GM21381 (cell line): ENCODE data around the gene XPO5.

Experiments used
- ATAC-seq: cut with Tn5 transposase; IDR thresholded peaks from one replicate; pipeline ENCODE4 v1.9.1; 2021; ENCODE audit warnings: mild to moderate bottlenecking, moderate library complexity; ENCODE audit not compliant: unreplicated experiment

Gene XPO5

DNA sequence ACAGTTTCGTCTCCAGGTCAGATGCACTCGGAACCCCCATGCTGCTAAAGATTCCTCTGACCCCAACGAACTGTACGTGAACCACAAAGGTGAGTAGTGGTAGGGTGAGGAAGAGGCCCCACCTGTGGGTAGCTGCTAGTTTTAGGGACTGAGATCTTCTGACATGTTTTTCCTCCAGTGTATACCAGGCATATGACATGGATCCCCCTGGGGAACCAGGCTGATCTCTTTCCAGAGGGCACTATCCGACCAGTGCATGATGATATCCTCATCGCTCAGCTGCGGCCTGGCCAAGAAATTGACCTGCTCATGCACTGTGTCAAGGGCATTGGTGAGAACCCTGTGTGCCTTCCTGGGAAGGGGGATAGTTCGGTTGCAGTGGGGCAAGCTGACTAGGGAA lies 55.7 kb downstream of the XPO5 start:
- ATAC-seq, result no peak

DNA sequence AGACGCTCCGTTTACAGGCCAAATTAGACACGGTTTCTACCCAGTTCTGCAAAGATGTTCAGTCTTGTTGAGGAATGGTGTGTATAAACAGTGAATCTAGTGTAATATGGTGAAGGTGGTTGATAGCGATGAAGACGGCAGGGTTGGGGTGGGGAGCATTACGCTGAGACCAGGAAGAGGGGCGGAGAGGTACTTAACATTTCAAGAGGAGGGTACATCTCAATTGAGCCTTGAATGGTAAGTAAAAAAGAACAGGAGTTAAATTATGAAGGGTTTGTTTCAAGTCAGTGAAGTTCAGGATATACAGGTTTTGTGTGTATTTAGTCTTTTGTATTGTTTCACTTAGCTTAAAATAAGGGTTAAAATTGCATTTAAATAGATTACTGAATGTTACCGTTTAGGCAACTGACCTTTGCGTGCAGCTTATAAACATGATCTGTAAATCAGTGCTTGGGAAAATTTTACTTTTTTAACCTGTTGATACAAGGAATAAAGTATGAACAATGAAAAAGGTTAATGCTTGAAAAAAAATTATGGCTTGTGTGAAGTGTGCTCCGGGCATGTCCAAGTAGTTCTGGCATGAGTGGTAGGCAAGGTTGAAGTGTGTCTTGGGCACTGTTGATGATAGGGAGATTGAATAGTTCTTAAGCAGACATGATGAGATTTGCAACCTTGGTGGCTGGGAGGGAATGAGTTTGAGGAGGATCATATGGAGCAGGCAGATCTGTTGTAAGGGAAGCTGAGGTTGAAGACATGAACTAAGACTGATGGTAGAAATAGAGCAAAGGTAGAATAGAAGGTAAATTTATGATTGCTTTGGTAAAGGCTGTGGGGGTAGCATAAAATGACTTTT lies 58.1 kb downstream of the XPO5 start:
- ATAC-seq, result no peak

DNA sequence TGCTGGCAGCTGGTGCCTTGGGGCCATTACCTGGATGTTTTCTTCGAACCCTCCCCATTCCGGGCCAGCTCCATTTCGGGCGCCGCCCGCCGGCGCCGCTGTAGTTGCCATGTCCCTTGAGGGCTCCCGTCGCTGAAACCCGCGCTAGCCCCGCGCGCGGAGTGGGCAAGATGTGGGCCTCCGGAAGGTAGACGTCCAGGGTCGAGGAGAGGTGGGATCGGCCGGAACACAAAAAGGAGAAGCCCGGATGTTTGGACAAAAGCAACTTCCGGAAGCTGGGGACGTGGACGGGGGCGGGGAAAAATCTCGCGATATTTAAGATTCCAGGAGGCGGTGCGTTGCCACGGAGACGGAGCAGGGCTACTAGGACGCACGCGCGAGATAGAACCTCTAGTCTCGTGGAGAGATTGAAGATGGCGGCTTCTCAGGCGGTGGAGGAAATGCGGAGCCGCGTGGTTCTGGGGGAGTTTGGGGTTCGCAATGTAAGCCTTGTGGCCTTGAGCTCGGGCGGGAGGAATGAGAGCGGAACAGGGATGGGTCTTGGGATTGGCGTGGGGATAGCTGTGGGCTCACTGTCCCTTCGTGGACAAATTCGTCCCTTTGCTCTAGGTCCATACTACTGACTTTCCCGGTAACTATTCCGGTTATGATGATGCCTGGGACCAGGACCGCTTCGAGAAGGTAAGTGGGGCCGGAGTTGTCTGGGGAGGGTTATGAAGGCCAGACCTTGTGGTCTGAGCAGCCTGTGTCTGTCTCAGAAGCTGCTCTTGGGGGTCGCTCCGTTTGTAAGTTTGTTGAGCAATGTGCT lies 58.9 kb downstream of the XPO5 start, which contains the start of the genes POLR1C and YIPF3:
Gene POLR1C, plus strand, starts transcription at position 393 of the 808 bp plus-strand sequence. Its CDS starts 21 bp downstream, at position 414.
Gene YIPF3, minus strand, starts transcription at position 230 of the 808 bp plus-strand sequence. Its CDS starts 119 bp downstream, at position 111.
- ATAC-seq, result peak; percentile 86

DNA sequence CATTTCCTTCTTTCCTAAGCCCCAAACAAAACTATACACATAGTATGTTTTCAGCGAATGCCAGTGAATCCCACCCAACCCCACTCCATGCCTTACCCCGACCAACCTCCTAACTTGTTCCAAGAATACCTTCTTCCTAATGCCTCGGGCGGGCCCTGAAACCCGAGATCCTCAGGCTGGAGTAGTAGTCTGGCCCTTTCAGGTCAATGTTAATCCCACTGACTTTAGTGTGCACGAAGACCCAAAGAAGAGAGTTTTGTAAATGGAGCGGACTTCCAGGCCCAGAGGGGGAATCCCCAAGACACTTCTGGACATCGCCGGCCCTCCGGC lies 59.5 kb downstream of the XPO5 start:
- no peak for ATAC-seq

DNA sequence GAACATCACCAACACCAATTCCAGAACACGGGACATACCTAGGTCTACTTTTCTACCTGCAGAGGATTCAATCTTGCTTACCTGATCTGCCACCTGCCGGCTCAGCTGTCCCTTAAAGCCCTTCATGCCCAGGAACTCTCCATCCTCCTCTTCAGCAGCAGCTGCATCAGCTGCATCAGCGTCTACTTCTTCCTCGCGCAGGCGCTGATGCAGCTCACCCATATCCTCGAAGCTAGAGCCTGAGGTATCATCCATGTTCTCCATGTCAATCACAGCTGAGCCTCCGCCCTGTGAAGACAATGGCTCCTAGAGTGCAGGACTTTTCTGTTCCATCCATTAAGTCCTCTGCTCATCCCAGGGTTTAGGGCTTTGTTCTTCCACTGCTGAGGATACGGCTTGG lies 60.0 kb downstream of the XPO5 start:
- ATAC-seq, result no peak

DNA sequence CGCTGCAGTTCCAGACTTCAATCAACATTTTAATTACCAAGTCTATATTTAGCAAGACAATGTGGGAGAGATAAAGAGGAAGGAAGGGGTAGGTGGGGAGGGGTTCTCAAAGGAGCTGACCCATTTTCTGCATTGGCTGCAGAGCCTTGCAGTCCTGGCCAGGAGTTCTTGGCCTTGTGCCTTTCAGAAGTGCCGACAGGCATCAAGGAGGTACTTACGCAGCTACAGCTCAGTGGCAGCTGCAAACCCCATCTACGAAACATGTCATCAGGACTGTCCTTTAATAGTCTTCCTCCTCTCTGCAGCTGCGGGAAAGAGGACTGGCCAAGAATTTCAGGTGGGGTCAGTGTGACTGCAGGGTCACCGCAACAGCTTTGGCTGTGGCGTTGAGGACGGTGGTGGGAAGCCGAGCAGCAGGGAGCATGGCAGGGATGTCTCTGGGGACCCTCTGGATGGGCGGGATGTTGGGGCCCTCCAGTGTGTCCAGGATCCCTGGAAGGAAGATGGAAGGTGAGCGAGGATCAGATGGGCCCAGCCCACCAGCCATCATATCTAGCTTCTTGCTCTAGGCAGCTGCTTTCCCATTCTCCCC lies 63.9 kb downstream of the XPO5 start:
- ATAC-seq, result no peak

DNA sequence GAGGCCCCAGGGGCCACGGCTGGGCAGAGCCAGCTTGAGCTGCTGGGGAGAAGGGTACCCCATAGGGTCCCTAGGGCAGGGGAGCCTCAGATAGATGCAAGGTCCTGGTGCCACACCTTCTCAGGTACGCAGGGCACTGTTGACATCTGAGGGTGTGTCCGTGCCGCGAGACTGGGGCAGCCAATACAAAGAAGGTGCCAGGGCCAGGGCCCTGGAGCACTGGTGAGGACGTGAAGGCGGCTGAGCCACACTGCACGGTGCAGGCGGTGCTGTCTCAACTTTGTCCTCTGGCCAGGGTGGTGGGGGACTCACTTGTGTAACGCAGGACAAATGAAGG lies 65.0 kb downstream of the XPO5 start:
- no peak for ATAC-seq

DNA sequence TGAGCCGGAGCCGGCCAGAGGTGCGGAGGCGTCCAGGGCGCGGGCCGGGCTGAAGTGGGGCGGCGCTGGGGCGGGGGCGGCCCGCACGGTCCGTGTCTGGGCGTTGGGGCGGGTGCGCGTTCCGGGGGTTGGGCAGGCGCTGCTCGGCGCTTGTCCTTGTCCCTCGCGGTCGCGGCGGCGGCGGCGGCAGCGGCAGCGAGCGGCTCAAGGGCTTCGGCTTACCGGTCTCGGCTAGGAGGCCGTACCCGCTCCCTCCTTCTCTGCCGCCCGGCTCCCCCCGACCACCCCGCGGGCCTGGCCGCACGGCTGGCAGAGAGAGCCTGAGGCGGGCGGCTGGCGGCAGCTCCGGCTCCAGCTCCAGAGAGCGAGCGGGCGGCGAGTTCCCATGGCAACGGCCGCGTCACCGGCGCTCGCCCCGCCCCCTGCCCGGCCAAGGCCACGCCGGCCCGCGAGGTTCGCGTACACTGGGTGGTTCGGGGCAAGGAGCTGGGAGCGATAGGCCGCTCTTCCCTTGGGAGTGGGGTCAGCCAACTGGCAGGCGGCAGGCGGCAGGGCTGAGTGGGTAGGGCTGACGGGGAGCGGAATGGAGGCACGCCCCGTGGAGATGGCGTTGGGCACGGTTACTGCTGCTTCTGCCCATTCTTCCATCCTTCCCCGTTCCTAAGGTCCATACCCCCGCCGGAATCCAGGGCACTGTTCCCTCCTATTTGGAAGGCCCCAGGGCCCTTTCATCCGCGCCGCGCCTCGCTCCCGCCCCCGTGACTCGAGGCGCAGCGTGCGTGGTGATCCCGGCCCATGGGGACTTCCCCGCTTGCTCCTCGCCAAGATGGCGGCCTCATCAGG lies 65.6 kb downstream of the XPO5 start, which contains the start of gene LRRC73:
Gene LRRC73, minus strand, starts transcription at position 363 of the 843 bp plus-strand sequence. CDS start 561 bp downstream, outside the sequence.
- peak; percentile 51 for ATAC-seq

DNA sequence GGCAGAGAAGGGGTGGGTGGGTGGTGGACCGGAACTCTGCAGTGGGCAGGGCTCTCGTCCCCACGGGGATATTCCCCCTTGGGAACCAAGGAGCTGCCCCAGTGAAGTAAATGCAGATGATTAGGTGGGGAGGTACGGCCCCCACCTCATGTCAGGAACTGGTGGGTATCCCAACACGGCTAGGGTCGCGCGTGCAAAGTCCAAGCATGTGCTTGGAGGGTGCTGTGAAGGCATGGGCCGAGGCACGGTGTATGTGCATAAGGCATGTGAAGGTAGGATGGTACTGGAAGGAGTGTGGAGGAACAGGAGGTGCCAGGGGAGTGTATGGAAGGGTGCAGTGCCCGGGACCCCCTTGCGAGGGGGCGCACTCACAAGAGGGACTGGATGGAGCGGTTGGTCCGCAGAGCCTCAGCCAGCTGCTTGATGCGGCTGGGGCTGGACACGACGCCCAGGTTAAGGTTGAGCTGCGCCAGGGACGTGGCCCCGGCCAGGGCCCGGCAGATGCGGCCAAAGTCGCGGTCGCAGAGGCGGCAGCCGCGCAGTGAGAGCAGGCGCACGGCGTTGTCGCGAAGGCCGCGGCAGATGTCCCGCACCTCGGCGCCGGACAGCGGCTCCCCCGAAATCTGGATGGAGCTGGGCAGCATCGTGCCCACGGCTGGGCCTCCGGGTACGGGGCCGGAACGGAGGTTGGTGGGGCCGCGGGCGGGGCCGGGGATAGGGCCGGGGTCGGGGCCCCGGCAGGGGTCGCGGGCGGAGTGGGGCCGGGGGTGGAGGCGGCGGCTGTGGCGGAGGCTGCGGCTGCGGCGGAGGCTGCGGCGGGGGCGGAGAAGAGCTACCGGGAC lies 66.5 kb downstream of the XPO5 start:
- ATAC-seq, result no peak

DNA sequence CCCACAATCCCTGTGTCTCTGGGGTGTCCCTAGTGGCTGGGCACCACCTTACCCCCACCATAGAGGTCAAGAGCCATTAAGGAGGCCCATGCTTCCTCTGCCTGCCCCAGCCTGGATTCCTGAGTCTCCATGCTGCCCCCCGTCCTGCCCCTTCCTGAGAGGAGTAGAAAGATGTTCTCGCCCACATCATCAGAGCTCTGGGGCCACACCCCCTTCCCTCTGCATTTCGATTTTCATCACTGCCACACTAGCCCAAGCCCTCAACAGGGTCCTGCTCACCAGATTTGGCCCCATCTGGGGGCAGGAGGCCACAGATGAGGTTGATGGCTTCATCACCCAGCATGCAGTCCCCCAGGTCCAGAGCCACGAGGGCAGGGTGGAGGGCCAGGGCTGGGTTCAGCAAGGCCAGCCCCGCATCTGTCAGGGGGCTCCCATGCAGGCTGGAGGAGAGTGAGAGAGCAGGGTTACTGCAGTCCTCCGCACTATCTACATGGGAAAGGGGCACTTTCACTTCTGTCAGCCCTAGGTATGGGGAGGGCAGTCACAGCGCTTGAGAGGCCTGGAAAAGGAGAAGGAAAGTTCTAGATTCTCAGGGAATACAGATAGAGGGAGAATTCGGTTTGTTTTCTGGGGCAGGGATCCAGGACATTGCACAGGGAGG lies 67.2 kb downstream of the XPO5 start:
- no peak for ATAC-seq

DNA sequence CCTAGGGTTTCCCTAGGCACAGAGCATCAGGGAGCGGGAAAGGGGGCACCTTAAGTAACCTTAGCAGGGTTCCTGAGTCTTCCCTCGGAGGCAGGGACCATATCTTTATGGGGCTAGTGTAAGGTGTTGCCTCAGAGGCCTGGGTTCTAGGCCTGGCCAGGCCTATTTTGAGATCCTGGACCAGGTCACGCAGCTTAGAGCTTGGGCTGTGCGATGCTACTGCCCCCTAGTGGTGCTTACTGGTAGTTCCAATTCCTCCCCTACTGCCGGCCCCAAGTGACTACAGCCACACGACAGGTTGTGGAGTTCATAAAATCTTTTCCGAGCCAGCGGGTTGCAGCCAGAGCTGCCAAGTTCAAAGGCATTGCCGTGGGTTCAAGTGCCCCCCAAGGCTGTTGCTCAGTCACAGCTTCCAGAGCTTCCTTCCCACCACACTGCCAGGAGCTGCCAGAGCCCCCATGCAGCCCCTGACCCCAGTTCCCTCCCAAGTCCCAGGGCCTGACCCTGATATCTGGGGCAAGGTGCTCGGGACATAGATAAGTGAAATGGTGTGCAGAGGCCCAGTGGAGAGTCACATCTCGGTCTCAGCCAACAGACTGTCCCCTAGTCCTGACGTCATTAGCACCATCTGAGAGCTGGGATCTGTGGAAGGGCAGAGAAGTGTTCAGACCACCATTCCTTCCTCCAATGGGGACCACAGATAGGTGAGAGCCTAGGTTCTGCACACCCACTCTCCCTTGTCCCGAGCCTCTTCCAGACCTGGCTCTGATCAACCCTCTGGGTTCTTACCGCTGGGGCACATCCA lies 69.0 kb downstream of the XPO5 start:
- ATAC-seq, result peak; percentile 48

DNA sequence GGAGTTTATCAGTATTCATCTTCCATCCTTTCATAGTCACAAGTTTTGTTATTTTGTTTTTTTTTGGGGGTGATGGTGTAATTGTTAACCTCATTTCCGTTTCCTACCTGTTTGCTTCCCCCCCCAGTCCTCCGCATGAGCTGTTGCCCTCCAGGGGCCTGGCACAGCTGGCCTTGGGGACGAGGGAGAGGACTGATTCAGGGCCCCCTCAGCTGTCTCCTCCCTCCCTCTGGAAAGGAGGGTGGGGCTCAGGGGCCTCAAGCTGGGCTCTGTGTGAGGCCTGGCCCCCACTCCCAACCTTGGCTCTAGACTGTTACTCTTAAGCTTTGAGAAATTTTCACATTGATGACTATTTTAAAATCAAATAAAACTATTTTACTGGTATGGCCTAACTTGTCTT lies 69.7 kb downstream of the XPO5 start:
- ATAC-seq, result no peak

DNA sequence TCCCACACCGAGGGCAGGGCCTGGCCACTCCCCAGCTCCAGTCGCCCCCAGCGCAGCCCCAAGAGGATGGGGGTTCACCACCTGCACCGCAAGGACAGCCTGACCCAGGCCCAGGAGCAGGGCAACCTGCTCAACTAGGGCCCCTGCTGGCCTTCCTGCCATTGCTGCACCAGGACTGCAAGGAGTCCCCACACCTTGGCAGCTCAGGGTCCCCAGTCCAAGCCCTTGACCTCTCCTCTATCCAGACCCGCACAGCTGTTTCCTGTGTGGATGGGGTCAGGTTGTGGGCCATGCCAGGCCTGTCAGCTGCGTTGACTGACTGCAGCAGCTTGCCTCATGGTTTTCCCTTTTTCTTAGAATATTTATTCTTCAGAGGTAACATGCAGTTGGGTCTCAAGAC lies 70.1 kb downstream of the XPO5 start:
- no peak for ATAC-seq

DNA sequence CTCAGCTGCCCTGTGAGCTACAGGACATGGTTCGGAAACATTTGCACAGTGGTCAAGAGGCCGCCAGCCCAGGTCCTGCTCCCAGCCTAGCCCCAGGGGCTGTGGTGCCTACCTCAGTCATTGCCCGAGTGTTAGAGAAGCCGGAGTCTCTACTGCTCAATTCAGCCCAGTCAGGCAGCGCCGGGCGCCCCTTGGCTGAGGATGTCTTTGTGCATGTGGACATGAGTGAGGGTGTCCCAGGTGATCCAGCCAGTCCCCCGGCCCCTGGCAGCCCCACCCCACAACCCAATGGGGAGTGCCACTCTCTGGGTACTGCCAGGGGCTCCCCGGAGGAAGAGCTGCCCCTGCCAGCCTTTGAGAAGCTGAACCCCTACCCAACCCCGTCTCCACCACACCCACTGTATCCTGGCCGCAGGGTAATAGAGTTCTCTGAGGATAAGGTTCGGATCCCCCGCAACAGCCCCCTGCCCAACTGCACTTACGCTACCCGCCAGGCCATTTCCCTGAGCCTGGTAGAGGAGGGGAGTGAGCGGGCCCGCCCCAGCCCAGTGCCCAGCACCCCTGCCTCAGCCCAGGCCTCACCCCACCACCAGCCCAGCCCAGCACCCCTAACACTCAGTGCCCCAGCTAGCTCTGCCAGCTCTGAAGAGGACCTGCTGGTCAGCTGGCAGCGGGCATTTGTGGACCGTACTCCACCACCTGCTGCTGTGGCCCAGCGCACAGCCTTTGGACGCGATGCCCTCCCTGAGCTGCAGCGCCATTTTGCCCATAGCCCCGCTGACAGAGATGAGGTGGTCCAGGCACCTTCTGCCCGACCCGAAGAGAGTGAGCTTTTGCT lies 70.9 kb downstream of the XPO5 start:
- no peak for ATAC-seq

DNA sequence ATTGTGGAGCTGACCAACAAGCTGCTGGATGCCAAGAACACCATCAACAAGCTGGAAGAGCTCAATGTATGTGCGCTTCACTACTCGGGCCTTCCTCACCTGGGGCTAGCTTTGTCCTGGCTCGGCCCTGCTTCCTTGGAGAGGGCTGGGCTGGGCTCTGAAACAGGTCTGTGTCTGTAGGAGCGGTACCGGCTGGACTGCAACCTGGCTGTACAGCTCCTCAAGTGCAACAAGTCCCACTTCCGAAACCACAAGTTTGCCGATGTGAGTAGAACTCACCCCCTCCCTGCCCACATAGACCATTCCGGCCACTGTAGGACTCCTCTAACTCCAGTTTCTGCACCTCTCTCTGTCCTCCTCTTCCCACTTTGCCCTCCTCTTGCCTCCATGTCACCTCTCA lies 72.4 kb downstream of the XPO5 start:
- no peak for ATAC-seq

DNA sequence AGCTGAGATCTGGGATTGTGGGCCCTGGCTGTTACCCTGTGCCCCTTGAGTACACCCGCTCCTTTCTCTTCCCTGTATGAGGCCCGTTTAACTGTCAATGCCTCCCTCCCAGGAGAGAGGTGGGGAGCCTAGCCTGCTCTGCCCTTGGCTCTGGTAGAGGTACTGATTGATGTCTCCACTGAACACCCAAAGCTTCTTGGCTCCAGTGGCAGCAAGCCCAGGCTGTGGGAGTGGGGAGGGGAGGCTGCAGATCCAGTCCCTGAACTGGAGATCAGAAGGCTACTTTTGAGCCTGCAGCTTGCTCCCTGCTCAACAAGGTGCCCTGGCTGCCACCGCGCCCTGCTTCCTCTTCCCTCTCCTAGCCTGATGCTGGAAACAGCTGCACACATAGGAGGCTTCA lies 73.2 kb downstream of the XPO5 start:
- ATAC-seq, result no peak

DNA sequence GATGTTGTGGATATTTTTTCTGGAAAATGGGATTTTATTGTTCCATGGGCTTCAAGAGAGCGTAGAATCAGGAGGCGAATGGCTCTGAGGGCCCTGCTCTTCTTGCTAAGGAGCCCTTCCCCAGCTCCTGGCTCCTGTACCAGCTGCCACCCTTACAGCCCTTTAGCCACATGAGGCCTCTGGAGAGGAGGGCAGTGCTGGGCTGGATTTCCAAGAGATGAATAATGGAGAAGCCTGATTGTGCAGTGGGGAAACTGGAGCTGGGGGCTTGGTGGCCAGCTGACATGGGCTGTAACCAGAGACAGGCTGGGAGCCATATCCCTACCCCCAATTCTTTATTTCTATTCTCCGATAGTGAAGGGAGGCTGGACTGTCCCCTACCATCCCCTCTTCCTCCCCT lies 74.9 kb downstream of the XPO5 start:
- no peak for ATAC-seq
